IMR-90 (cell line): Measurements from ENCODE around the gene POLR1E. TPM values are rescaled to one million over a fixed set of nuclear protein-coding genes. Genes with fewer than 3 reads are reported as not detected.

Experiments
- ATAC-seq: fragments of 200-7000 bp; cut with Tn5 transposase; 2 replicates; pipeline ENCODE4 v1.9.1; 2020; ENCODE audit warnings: low read depth, mild to moderate bottlenecking, moderate library complexity
- BruUV-seq: library from RNA; stranded (reverse); fragments of 400-500 nt; replicated peaks from 2 replicates; lab custom pipeline; 2021; lab: Mats Ljungman, UMichigan
- CTCF ChIA-PET: fragments of 300-600 bp; formaldehyde crosslinking; extraction: SDS; loops from one replicate; lab custom pipeline; 2021; ENCODE audit warnings: antibody characterized with exemption; lab: Yijun Ruan, JAX
- POLR2A ChIA-PET: fragments of 300-600 bp; sonication (Branson Sonifier 250); formaldehyde crosslinking; loops from one replicate; lab custom pipeline; 2022; ENCODE audit warnings: antibody characterized with exemption; ENCODE audit not compliant: unreplicated experiment; lab: Charles Lee
- DNase-seq: peaks from one replicate; pipeline ENCODE4 v3.0.0; 2013
- H2AFZ ChIP-seq: replicated peaks from 2 replicates; pipeline ENCODE3; 2013; ENCODE audit warnings: low read length, mild to moderate bottlenecking; ENCODE audit not compliant: poor library complexity
- H2AK5ac ChIP-seq: 2 replicates; pipeline ENCODE4 v1.6.1; 2013; ENCODE audit warnings: low read depth, low read length, inconsistent platforms
- H2AK9ac ChIP-seq: replicated peaks from 2 replicates; pipeline ENCODE3; 2013; ENCODE audit warnings: mild to moderate bottlenecking, low read depth, low read length, moderate library complexity; ENCODE audit not compliant: poor library complexity
- H2BK120ac ChIP-seq: 2 replicates; pipeline ENCODE4 v1.6.1; 2013; ENCODE audit warnings: low read depth, low read length, inconsistent platforms
- H2BK15ac ChIP-seq: 3 replicates; pipeline ENCODE4 v1.6.1; 2013; ENCODE audit warnings: low read depth, low read length, inconsistent platforms
- H2BK20ac ChIP-seq: 2 replicates; pipeline ENCODE4 v1.6.1; 2013; ENCODE audit warnings: low read depth, mild to moderate bottlenecking, inconsistent platforms, low read length, moderate library complexity
- H2BK5ac ChIP-seq: 2 replicates; pipeline ENCODE4 v1.6.1; 2013; ENCODE audit warnings: mild to moderate bottlenecking, low read depth, low read length, inconsistent platforms; ENCODE audit not compliant: poor library complexity, severe bottlenecking
- H3K14ac ChIP-seq: replicated peaks from 2 replicates; pipeline ENCODE4 v1.6.1; 2013; ENCODE audit warnings: low read depth, low read length, inconsistent platforms
- H3K18ac ChIP-seq: 2 replicates; pipeline ENCODE4 v1.6.1; 2013; ENCODE audit warnings: low read depth, low read length, control low read depth
- H3K23ac ChIP-seq: 2 replicates; pipeline ENCODE4 v1.6.1; 2013; ENCODE audit warnings: low read depth, low read length, inconsistent platforms
- H3K27ac ChIP-seq: 2 replicates; pipeline ENCODE4 v1.5.1; 2013; ENCODE audit warnings: mild to moderate bottlenecking, control low read depth, low read length; ENCODE audit not compliant: insufficient read depth
- H3K27me3 ChIP-seq: 2 replicates; pipeline ENCODE4 v1.6.1; 2013; ENCODE audit warnings: low read length; ENCODE audit not compliant: control insufficient read depth, insufficient read depth
- H3K36me3 ChIP-seq: 2 replicates; pipeline ENCODE4 v1.6.1; 2013; ENCODE audit warnings: low read length, mixed read lengths; ENCODE audit not compliant: control insufficient read depth, insufficient read depth
- H3K4ac ChIP-seq: 2 replicates; pipeline ENCODE4 v1.6.1; 2013; ENCODE audit warnings: low read depth, low read length, inconsistent platforms
- H3K4me1 ChIP-seq: 2 replicates; pipeline ENCODE4 v1.6.1; 2013; ENCODE audit warnings: low read length, mixed read lengths; ENCODE audit not compliant: control insufficient read depth, insufficient read depth
- H3K4me2 ChIP-seq: 2 replicates; pipeline ENCODE4 v1.6.1; 2013; ENCODE audit warnings: low read depth, mild to moderate bottlenecking, control low read depth, low read length, moderate library complexity
- H3K4me3 ChIP-seq: 2 replicates; pipeline ENCODE4 v1.5.1; 2013; ENCODE audit warnings: low read depth, mild to moderate bottlenecking, control low read depth, low read length, moderate library complexity; ENCODE audit not compliant: insufficient read depth
- H3K56ac ChIP-seq: 2 replicates; pipeline ENCODE4 v1.6.1; 2013; ENCODE audit warnings: low read length, inconsistent platforms; ENCODE audit not compliant: insufficient read depth; ENCODE audit errors: extremely low read depth
- H3K79me1 ChIP-seq, 2 experiments: 2 replicates each; pipeline ENCODE4 v1.6.1; 2013; ENCODE audit warnings: low read length in 2 of 2, inconsistent platforms in 1 of 2, low read depth in 1 of 2
- H3K9ac ChIP-seq: 2 replicates; pipeline ENCODE4 v1.6.1; 2013; ENCODE audit warnings: low read depth, low read length, control low read depth
- H3K9me1 ChIP-seq: 2 replicates; pipeline ENCODE4 v1.6.1; 2013; ENCODE audit warnings: low read length, inconsistent platforms; ENCODE audit not compliant: insufficient read depth
- H3K9me3 ChIP-seq: 2 replicates; pipeline ENCODE4 v1.6.1; 2013; ENCODE audit warnings: low read length; ENCODE audit not compliant: control insufficient read depth, insufficient read depth
- H4K20me1 ChIP-seq: 2 replicates; pipeline ENCODE4 v1.6.1; 2013; ENCODE audit warnings: low read length, inconsistent platforms; ENCODE audit not compliant: insufficient read depth
- H4K5ac ChIP-seq: 2 replicates; pipeline ENCODE4 v1.6.1; 2013; ENCODE audit warnings: mild to moderate bottlenecking, low read depth, low read length, control low read depth
- H4K8ac ChIP-seq, 2 experiments: 2 replicates each; pipeline ENCODE4 v1.6.1; 2013; ENCODE audit warnings: low read depth in 2 of 2, low read length in 2 of 2, control low read depth in 1 of 2, inconsistent platforms in 1 of 2
- H4K91ac ChIP-seq: 2 replicates; pipeline ENCODE4 v1.6.1; 2013; ENCODE audit warnings: low read depth, low read length, inconsistent platforms; ENCODE audit not compliant: insufficient read depth
- BHLHE40 ChIP-seq: fragments of 150-350 bp; IDR thresholded peaks from 2 replicates; pipeline ENCODE4 v1.6.1; 2016; ENCODE audit warnings: mild to moderate bottlenecking, low read depth, low read length
- CEBPB ChIP-seq: IDR thresholded peaks from 2 replicates; pipeline ENCODE4 v1.6.1; 2012; ENCODE audit warnings: low read depth, low read length, improper control_type of control experiment
- CHD1 ChIP-seq: IDR thresholded peaks from 2 replicates; pipeline ENCODE4 v1.6.1; 2012; ENCODE audit warnings: low read depth, low read length, improper control_type of control experiment
- FOS ChIP-seq: fragments of 150-350 bp; IDR thresholded peaks from 2 replicates; pipeline ENCODE4 v1.6.1; 2016; ENCODE audit warnings: low read depth, low read length
- MAFK ChIP-seq: IDR thresholded peaks from 2 replicates; pipeline ENCODE4 v1.6.1; 2012; ENCODE audit warnings: low read depth, low read length, improper control_type of control experiment
- MAZ ChIP-seq: IDR thresholded peaks from 2 replicates; pipeline ENCODE4 v1.6.1; 2012; ENCODE audit warnings: low read depth, mild to moderate bottlenecking, low read length, improper control_type of control experiment, moderate library complexity, borderline replicate concordance
- MXI1 ChIP-seq: IDR thresholded peaks from 2 replicates; pipeline ENCODE4 v1.6.1; 2012; ENCODE audit warnings: low read depth, mild to moderate bottlenecking, low read length, moderate library complexity, borderline replicate concordance
- NFE2L2 ChIP-seq: fragments of 150-350 bp; IDR thresholded peaks from 2 replicates; pipeline ENCODE4 v1.6.1; 2016; ENCODE audit warnings: low read depth, mild to moderate bottlenecking, low read length
- POLR2A ChIP-seq: IDR thresholded peaks from 2 replicates; pipeline ENCODE4 v1.6.1; 2012; ENCODE audit warnings: mild to moderate bottlenecking, low read depth, low read length
- RAD21 ChIP-seq: IDR thresholded peaks from 2 replicates; pipeline ENCODE4 v1.6.1; 2012; ENCODE audit warnings: low read length, improper control_type of control experiment
- RCOR1 ChIP-seq: IDR thresholded peaks from 2 replicates; pipeline ENCODE4 v1.6.1; 2012; ENCODE audit warnings: mild to moderate bottlenecking, low read length, improper control_type of control experiment; ENCODE audit not compliant: insufficient replicate concordance
- RFX5 ChIP-seq: IDR thresholded peaks from 2 replicates; pipeline ENCODE4 v1.8.0; 2012; ENCODE audit warnings: low read depth, mild to moderate bottlenecking, low read length, moderate library complexity
- SMC3 ChIP-seq: fragments of 150-350 bp; IDR thresholded peaks from 2 replicates; pipeline ENCODE4 v1.6.1; 2016; ENCODE audit warnings: low read depth, mild to moderate bottlenecking, antibody characterized with exemption, low read length, moderate library complexity
- WGBS, 2 experiments: methylation state at CpG; one replicate each; pipeline versions ENCODE4 v1.1.5 to v1.1.7; 2013; ENCODE audit warnings: missing lambda C conversion rate in 2 of 2; ENCODE audit not compliant: insufficient read length in 1 of 2; ENCODE audit errors: extremely low coverage in 2 of 2; 5-methylcytosine and 5-hydroxymethylcytosine counted together
- dilution Hi-C: fragments of 300-500 bp; cut with HindIII; formaldehyde crosslinking; loops from one replicate; pipeline ENCODE4 v1.14.3; 2018; ENCODE audit warnings: low sequenced_read_pairs; ENCODE audit not compliant: unreplicated experiment
- in situ Hi-C: fragments of 300-500 bp; cut with MboI; formaldehyde crosslinking; loops from 3 replicates; pipeline ENCODE4 v1.14.3; 2019; ENCODE audit warnings: low sequenced_read_pairs, inconsistent platforms, mixed read lengths
- intact Hi-C: fragments of 100-400 bp; cut with micrococcal nuclease; formaldehyde crosslinking; loops from 2 replicates; pipeline ENCODE4 v1.10.0; 2022
- polyA plus RNA-seq, 3 experiments: library from polyadenylated mRNA; depleted of rRNA; stranded (reverse); fragments of >200 nt; gene quantifications; 2 replicates each; pipeline ENCODE4 v1.2.3, GENCODE V29; 2012; ENCODE audit warnings: low replicate concordance in 1 of 3
- total RNA-seq: library from RNA; depleted of rRNA; stranded (reverse); fragments of >200 nt; gene quantifications from 2 replicates; pipeline ENCODE4 v1.2.3, GENCODE V29; 2012
- TF ChIP-seq, protein P1 (sequence below): fragments of 150-350 bp; IDR thresholded peaks from 2 replicates; pipeline ENCODE4 v1.6.1; 2016; ENCODE audit warnings: low read depth, mild to moderate bottlenecking, low read length, moderate library complexity, borderline replicate concordance
- TF ChIP-seq, protein P2 (sequence below): conservative IDR thresholded peaks from 2 replicates; pipeline ENCODE4 v1.5.1; 2012; ENCODE audit warnings: mild to moderate bottlenecking, low read depth, low read length, improper control_type of control experiment

POLR1E gene
- total and polyA plus RNA-seq, 2 of the 4 experiments (the other 2 are of a cell fraction): 48.0 to 71.9 TPM

DNA sequence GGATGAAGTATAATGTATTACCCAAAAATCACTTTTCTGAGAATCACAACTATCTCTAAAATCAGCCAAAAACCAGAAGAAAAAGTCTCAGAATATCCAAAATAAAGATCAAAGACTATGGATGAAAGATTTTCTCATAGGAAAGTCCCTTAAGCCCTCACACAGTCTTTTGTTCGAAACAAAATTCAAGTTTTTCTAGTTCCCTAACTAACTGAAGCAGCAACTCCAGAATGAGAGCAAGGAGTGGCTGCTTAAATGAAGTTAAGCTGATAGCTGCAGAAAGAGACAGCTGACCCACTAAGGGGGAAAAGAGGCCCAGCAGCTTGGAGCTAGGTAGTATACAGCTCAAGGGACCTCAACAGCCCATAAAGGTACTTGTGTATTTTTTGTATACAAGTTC is 28.9 kb upstream of the POLR1E start:
- no peak overlapping the region for H4K91ac ChIP-seq
- no peak overlapping the region for H3K27ac ChIP-seq
- no peak overlapping the region for H3K9ac ChIP-seq
- DNase-seq: no peak
- H2AK9ac ChIP-seq: no peak overlapping the region
- H3K4me2 ChIP-seq: no peak overlapping the region
- intact Hi-C loops: no loop called here
- ATAC-seq: no peak
- in situ Hi-C loops: no loop called here
- H3K36me3 ChIP-seq: peaks cover 2% of the 10 kb centered on the region; the same call in 1 of the 2 replicates
- no peak overlapping the region for H3K56ac ChIP-seq
- POLR2A ChIA-PET: no interaction called here
- dilution Hi-C loops: no loop called here
- no peak overlapping the region for H3K4me3 ChIP-seq
- H2BK120ac ChIP-seq: no peak overlapping the region
- no peak overlapping the region for H2BK15ac ChIP-seq
- no CpG with 5 or more reads among the region's 1 CpG for WGBS, 2 experiments
- H3K18ac ChIP-seq: no peak overlapping the region
- H3K79me1 ChIP-seq: peaks cover 22 to 80% of the 10 kb centered on the region in 2 experiments
- H3K27me3 ChIP-seq: no peaks in the 10 kb centered on the region
- peaks cover 41% of the 10 kb centered on the region for H4K20me1 ChIP-seq
- no peak overlapping the region for H2BK5ac ChIP-seq
- H3K14ac ChIP-seq: no peak overlapping the region
- H2BK20ac ChIP-seq: no peak overlapping the region
- no peak overlapping the region for H2AFZ ChIP-seq
- TF ChIP-seq, protein P1, sequence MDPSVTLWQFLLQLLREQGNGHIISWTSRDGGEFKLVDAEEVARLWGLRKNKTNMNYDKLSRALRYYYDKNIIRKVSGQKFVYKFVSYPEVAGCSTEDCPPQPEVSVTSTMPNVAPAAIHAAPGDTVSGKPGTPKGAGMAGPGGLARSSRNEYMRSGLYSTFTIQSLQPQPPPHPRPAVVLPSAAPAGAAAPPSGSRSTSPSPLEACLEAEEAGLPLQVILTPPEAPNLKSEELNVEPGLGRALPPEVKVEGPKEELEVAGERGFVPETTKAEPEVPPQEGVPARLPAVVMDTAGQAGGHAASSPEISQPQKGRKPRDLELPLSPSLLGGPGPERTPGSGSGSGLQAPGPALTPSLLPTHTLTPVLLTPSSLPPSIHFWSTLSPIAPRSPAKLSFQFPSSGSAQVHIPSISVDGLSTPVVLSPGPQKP: no peak
- TF ChIP-seq CHD1 (no peak), RFX5 (no peak), NFE2L2 (no peak), MAZ (no peak), SMC3 (no peak), RAD21 (no peak), CEBPB (no peak), RCOR1 (no peak), MXI1 (no peak), POLR2A (no peak), FOS (no peak), BHLHE40 (no peak), MAFK (no peak)
- TF ChIP-seq, protein P2, sequence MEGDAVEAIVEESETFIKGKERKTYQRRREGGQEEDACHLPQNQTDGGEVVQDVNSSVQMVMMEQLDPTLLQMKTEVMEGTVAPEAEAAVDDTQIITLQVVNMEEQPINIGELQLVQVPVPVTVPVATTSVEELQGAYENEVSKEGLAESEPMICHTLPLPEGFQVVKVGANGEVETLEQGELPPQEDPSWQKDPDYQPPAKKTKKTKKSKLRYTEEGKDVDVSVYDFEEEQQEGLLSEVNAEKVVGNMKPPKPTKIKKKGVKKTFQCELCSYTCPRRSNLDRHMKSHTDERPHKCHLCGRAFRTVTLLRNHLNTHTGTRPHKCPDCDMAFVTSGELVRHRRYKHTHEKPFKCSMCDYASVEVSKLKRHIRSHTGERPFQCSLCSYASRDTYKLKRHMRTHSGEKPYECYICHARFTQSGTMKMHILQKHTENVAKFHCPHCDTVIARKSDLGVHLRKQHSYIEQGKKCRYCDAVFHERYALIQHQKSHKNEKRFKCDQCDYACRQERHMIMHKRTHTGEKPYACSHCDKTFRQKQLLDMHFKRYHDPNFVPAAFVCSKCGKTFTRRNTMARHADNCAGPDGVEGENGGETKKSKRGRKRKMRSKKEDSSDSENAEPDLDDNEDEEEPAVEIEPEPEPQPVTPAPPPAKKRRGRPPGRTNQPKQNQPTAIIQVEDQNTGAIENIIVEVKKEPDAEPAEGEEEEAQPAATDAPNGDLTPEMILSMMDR: no peak
- no TSS peak for BruUV-seq
- peaks cover 8% of the 10 kb centered on the region; the same call in 1 of the 2 replicates for H3K4me1 ChIP-seq
- H3K23ac ChIP-seq: no peak overlapping the region
- no peak overlapping the region for H2AK5ac ChIP-seq
- no peaks in the 10 kb centered on the region for H3K9me3 ChIP-seq
- no peak overlapping the region for H4K5ac ChIP-seq
- CTCF ChIA-PET: no interaction called here
- peaks cover 15% of the 10 kb centered on the region for H3K9me1 ChIP-seq
- H4K8ac ChIP-seq: no peak overlapping the region
- H3K4ac ChIP-seq: no peak overlapping the region
